Ovary (tissue), 3 donors: Measurements from ENCODE around the gene RAB27B.

Experiments used
- CTCF ChIP-seq, 3 donors: fragments of 450-650 bp in 2 of 3; fragments of 200-600 bp in 1 of 3; IDR thresholded peaks; one replicate each; pipeline versions ENCODE4 v1.5.1 to v1.8.0; 2016 to 2022; ENCODE audit warnings: antibody characterized with exemption in 3 of 3, mild to moderate bottlenecking in 1 of 3
- EP300 ChIP-seq: sonication (generic); formaldehyde crosslinking; IDR thresholded peaks from one replicate; pipeline ENCODE4 v1.6.1; 2017; ENCODE audit warnings: antibody characterized with exemption
- POLR2A ChIP-seq: fragments of 450-650 bp; IDR thresholded peaks from one replicate; pipeline ENCODE4 v1.6.1; 2017; ENCODE audit warnings: antibody characterized with exemption, mild to moderate bottlenecking, moderate library complexity
- donor health status: DM: no; HTN: no; CAD: no.

- no peak for TF ChIP-seq CTCF (IDR thresholded peaks at IDR 0.05)
- no peak for TF ChIP-seq POLR2A
- TF ChIP-seq EP300: no peak
Observed at GRCh38 chr18:54835944-54836343, 7.7 kb downstream of the RAB27B start.
